Measurements from ENCODE around the gene PTK7.

- TF ChIP-seq EZH2 (IDR thresholded peaks at IDR 0.05; ENCODE audit: low read depth, unreplicated experiment) = no peak
- TF ChIP-seq POLR2AphosphoS5 (IDR thresholded peaks at IDR 0.05; ENCODE audit: low read depth) = no peak
- TF ChIP-seq, protein P1, sequence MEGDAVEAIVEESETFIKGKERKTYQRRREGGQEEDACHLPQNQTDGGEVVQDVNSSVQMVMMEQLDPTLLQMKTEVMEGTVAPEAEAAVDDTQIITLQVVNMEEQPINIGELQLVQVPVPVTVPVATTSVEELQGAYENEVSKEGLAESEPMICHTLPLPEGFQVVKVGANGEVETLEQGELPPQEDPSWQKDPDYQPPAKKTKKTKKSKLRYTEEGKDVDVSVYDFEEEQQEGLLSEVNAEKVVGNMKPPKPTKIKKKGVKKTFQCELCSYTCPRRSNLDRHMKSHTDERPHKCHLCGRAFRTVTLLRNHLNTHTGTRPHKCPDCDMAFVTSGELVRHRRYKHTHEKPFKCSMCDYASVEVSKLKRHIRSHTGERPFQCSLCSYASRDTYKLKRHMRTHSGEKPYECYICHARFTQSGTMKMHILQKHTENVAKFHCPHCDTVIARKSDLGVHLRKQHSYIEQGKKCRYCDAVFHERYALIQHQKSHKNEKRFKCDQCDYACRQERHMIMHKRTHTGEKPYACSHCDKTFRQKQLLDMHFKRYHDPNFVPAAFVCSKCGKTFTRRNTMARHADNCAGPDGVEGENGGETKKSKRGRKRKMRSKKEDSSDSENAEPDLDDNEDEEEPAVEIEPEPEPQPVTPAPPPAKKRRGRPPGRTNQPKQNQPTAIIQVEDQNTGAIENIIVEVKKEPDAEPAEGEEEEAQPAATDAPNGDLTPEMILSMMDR (conservative IDR thresholded peaks at IDR 0.05; ENCODE audit: low read depth in 2 of 2) = no peak
Measured at GRCh38 chr6:43173591-43174262, 97.6 kb downstream of the PTK7 start.

Measured in GM23338 (cell line).